C4-2B (cell line): Measurements from ENCODE around the gene STEAP4.

Source experiments
- ZFX ChIP-seq: fragments of 450-650 bp; IDR thresholded peaks from 2 replicates; pipeline ENCODE4 v1.6.1; 2017
- TF ChIP-seq, protein P1 (sequence below): fragments of 450-650 bp; conservative IDR thresholded peaks from 2 replicates; pipeline ENCODE4 v1.5.1; 2017; ENCODE audit warnings: mild to moderate bottlenecking

DNA sequence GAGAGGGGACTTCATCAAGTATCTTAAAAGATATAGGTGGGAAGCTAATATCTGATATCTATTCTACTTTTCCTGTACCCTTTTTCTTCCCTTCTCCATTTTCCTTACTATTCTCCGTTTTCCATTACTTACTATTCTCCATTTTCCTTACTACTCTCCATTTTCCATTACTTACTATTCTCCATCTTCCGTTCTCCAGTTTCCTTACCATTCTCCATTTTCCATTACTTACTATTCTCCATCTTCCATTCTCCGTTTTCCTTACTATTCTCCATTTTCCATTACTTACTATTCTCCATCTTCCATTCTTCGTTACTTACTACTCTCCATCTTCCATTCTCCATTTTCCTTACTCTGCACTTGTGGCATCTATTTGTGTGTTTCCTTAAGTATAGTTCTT is 39.3 kb downstream of the STEAP4 start:
- TF ChIP-seq, protein P1, sequence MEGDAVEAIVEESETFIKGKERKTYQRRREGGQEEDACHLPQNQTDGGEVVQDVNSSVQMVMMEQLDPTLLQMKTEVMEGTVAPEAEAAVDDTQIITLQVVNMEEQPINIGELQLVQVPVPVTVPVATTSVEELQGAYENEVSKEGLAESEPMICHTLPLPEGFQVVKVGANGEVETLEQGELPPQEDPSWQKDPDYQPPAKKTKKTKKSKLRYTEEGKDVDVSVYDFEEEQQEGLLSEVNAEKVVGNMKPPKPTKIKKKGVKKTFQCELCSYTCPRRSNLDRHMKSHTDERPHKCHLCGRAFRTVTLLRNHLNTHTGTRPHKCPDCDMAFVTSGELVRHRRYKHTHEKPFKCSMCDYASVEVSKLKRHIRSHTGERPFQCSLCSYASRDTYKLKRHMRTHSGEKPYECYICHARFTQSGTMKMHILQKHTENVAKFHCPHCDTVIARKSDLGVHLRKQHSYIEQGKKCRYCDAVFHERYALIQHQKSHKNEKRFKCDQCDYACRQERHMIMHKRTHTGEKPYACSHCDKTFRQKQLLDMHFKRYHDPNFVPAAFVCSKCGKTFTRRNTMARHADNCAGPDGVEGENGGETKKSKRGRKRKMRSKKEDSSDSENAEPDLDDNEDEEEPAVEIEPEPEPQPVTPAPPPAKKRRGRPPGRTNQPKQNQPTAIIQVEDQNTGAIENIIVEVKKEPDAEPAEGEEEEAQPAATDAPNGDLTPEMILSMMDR = no peak
- TF ChIP-seq ZFX = no peak
